ENCODE results near the gene YAP1. TPM values are rescaled to one million over a fixed set of nuclear protein-coding genes. Genes with fewer than 3 reads are reported as not detected.

The YAP1 gene
- total RNA-seq, 2 experiments from 2014 or later: not detected

DNA sequence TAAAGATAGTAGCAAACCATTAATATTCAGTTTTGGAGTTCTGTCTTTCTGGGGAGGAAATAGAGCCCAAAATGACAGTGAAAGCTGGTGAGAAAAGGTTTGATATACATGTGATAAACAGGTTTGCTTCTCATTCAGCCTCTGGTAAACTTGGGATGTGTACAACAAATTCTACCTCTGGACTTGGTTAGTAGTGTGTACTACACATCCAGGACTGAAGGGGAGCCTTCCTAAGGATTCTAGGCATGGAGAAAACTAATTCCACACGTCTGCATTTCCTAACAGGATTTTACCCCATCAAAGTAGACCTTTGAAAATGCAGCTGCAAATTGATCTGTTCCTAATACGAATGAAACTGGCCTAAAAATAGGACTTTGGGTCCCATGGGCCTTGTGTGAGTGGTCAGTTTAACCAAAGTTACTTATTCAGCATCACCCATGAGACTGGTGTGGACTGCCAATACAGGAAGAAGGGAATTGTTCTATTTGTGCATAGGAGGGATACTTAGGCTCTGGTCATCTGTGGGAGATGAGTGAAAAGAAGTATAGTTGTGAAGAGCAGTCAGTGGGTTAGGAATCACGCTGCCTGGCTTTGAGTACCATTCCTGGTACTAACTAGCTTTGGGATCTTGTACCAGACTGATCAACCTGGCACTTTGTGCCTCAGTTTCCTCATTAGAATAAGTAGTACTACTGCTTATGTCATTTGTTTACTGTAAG lies 74.2 kb downstream of the YAP1 start:
- CTCF ChIA-PET: no interaction called here
- ATAC-seq (no peak), DNase-seq (no peak)
- no peaks in the 10 kb centered on the region for H3K4me1 Mint-ChIP-seq (ENCODE audit: low read depth)
- H3K4me3 Mint-ChIP-seq: no peak overlapping the region
- H3K9me3 Mint-ChIP-seq: no peaks in the 10 kb centered on the region
- peaks cover 9% of the 10 kb centered on the region for H3K27me3 Mint-ChIP-seq
- no peak overlapping the region for H3K27ac Mint-ChIP-seq
- no peaks in the 10 kb centered on the region for H3K36me3 Mint-ChIP-seq (ENCODE audit: low read depth)
- TF ChIP-seq, protein P1, sequence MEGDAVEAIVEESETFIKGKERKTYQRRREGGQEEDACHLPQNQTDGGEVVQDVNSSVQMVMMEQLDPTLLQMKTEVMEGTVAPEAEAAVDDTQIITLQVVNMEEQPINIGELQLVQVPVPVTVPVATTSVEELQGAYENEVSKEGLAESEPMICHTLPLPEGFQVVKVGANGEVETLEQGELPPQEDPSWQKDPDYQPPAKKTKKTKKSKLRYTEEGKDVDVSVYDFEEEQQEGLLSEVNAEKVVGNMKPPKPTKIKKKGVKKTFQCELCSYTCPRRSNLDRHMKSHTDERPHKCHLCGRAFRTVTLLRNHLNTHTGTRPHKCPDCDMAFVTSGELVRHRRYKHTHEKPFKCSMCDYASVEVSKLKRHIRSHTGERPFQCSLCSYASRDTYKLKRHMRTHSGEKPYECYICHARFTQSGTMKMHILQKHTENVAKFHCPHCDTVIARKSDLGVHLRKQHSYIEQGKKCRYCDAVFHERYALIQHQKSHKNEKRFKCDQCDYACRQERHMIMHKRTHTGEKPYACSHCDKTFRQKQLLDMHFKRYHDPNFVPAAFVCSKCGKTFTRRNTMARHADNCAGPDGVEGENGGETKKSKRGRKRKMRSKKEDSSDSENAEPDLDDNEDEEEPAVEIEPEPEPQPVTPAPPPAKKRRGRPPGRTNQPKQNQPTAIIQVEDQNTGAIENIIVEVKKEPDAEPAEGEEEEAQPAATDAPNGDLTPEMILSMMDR (IDR thresholded peaks at IDR 0.05): no peak
- intact Hi-C loops (cut with micrococcal nuclease): no loop called here
- POLR2A ChIA-PET: no interaction called here

GRCh38 chr11:102186551-102187191 lies 76.4 kb downstream of the YAP1 start:
- POLR2A ChIA-PET: no interaction called here
- no peaks in the 10 kb centered on the region for H3K36me3 Mint-ChIP-seq (ENCODE audit: low read depth)
- no peak overlapping the region for H3K4me3 Mint-ChIP-seq
- peaks cover 11% of the 10 kb centered on the region for H3K27me3 Mint-ChIP-seq
- ATAC-seq: no peak
- H3K4me1 Mint-ChIP-seq (ENCODE audit: low read depth): no peaks in the 10 kb centered on the region
- DNase-seq: no peak
- TF ChIP-seq, protein P1 (IDR thresholded peaks at IDR 0.05): no peak
- CTCF ChIA-PET: interaction anchor here (1.1 kb wide), 1 partner anchor 13 kb away, joined by 3 read pairs; no protein-coding TSS in a partner anchor
- intact Hi-C loops (cut with micrococcal nuclease): no loop called here
- H3K27ac Mint-ChIP-seq: no peak overlapping the region
- H3K9me3 Mint-ChIP-seq: no peaks in the 10 kb centered on the region

GRCh38 chr11:102187416-102188151 lies 77.3 kb downstream of the YAP1 start:
- DNase-seq (no peak), ATAC-seq (no peak)
- no peak overlapping the region for H3K4me3 Mint-ChIP-seq
- H3K36me3 Mint-ChIP-seq (ENCODE audit: low read depth): no peaks in the 10 kb centered on the region
- POLR2A ChIA-PET: no interaction called here
- CTCF ChIA-PET: interaction anchor here (1.1 kb wide), 1 partner anchor 14 kb away, joined by 3 read pairs; no protein-coding TSS in a partner anchor
- H3K27ac Mint-ChIP-seq: no peak overlapping the region
- peaks cover 11% of the 10 kb centered on the region for H3K27me3 Mint-ChIP-seq
- TF ChIP-seq, protein P1 (IDR thresholded peaks at IDR 0.05): no peak
- intact Hi-C loops (cut with micrococcal nuclease): no loop called here
- no peaks in the 10 kb centered on the region for H3K9me3 Mint-ChIP-seq
- H3K4me1 Mint-ChIP-seq (ENCODE audit: low read depth): no peaks in the 10 kb centered on the region

DNA sequence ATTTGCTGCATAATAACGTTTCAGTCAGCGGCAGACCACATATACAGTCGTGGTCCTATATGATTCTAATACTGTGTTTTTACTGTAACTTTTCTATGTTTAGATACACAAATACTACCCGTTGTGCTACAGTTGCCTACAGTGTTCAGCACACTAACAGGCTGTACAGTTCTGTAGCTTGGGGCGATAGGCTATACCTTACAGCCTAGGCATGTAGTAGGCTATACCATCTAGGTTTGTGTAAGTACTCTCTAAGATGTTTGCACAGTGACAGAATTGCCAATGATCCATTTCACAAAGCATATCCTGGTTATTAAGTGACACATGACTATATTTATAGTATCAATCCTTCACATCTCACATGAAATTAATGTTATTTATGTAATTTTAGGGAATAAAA lies 78.2 kb downstream of the YAP1 start:
- no peaks in the 10 kb centered on the region for H3K36me3 Mint-ChIP-seq (ENCODE audit: low read depth)
- TF ChIP-seq, protein P1 (IDR thresholded peaks at IDR 0.05): no peak
- H3K27me3 Mint-ChIP-seq: peaks cover 11% of the 10 kb centered on the region
- H3K4me3 Mint-ChIP-seq: no peak overlapping the region
- ATAC-seq: no peak
- H3K27ac Mint-ChIP-seq: no peak overlapping the region
- no peak for DNase-seq
- intact Hi-C loops (cut with micrococcal nuclease): no loop called here
- CTCF ChIA-PET: no interaction called here
- POLR2A ChIA-PET: no interaction called here
- H3K4me1 Mint-ChIP-seq (ENCODE audit: low read depth): no peaks in the 10 kb centered on the region
- H3K9me3 Mint-ChIP-seq: no peaks in the 10 kb centered on the region

DNA sequence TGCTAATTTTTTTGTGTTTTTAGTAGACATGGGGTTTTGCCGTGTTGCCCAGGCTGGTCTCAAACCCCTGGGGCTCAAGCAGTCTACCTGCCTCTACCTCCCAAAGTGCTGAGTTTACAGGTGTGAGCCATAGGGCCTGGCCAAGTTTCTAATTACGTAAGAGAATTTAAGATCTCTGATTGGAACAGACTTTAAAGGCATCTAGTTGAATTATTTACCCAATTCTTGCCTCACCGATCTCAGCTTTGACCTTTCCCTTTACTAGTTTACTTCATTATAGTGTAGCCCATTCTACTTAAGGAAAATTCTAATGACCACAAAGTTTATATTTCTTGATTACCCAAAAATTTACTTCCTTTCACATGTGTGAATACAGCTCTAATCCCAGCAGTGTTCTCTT lies 81.6 kb downstream of the YAP1 start:
- Mint-ChIP-seq H3K27me3 (peaks cover 11% of the 10 kb centered on the region), H3K27ac (no peak overlapping the region), H3K36me3 (ENCODE audit: low read depth) (no peaks in the 10 kb centered on the region), H3K4me1 (ENCODE audit: low read depth) (no peaks in the 10 kb centered on the region), H3K9me3 (peaks cover 2% of the 10 kb centered on the region), H3K4me3 (no peak overlapping the region)
- intact Hi-C loops (cut with micrococcal nuclease): no loop called here
- TF ChIP-seq, protein P1 (IDR thresholded peaks at IDR 0.05): no peak
- ChIA-PET CTCF (no interaction called here), POLR2A (no interaction called here)
- no peak for DNase-seq
- ATAC-seq: no peak

All from activated CD8-positive, alpha-beta T cell treated with anti-CD3 and anti-CD28 coated beads for 36 hours (primary cell).